Prostate gland (tissue), 2 donors: Measurements from ENCODE around the gene CSF3. TPM values are rescaled to one million over a fixed set of nuclear protein-coding genes. Genes with fewer than 3 reads are reported as not detected.

ENCODE experiments used
- DNase-seq: peaks from one replicate; pipeline ENCODE4 v3.0.0-alpha.2; 2019; ENCODE audit warnings: low spot score
- H3K27ac ChIP-seq, 2 donors: fragments of 200-600 bp; sonication (generic); 2 replicates each; pipeline ENCODE4 v1.5.1; 2017 to 2019
- H3K27me3 ChIP-seq: fragments of 200-600 bp; sonication (generic); replicated peaks from 2 replicates; pipeline ENCODE4 v1.5.1; 2019; ENCODE audit not compliant: insufficient read depth
- H3K36me3 ChIP-seq, 2 donors: fragments of 200-600 bp; sonication (generic); 1 replicate in 1 of 2; 2 replicates in 1 of 2; pipeline versions ENCODE4 v1.5.1 to v1.8.1; 2017 to 2019
- H3K4me1 ChIP-seq: fragments of 200-600 bp; sonication (generic); replicated peaks from 2 replicates; pipeline ENCODE4 v1.5.1; 2019
- H3K4me3 ChIP-seq, 2 donors: fragments of 200-600 bp; sonication (generic); 2 replicates each; pipeline ENCODE4 v1.5.1; 2017 to 2019
- H3K9me3 ChIP-seq: fragments of 200-600 bp; sonication (generic); 2 replicates; pipeline ENCODE4 v1.5.1; 2017
- POLR2A ChIP-seq: fragments of 450-650 bp; IDR thresholded peaks from one replicate; pipeline ENCODE4 v1.6.1; 2016; ENCODE audit warnings: antibody characterized with exemption, mild to moderate bottlenecking
- POLR2AphosphoS5 ChIP-seq: sonication (generic); formaldehyde crosslinking; IDR thresholded peaks from one replicate; pipeline ENCODE4 v1.6.1; 2017; ENCODE audit warnings: antibody characterized with exemption
- WGBS: methylation state at CpG from one replicate; pipeline ENCODE4 v1.1.5; 2018; 5-methylcytosine and 5-hydroxymethylcytosine counted together
- intact Hi-C: fragments of 100-400 bp; cut with DNase I; formaldehyde crosslinking; loops from one replicate; pipeline ENCODE4 v1.14.2; 2022
- total RNA-seq, 2 donors: library from RNA; depleted of rRNA; stranded (reverse); fragments of >200 nt; gene quantifications; one replicate each; pipeline ENCODE4 v1.1.0, GENCODE V29; 2016
- TF ChIP-seq, protein P1 (sequence below), 4 experiments: fragments of 200-600 bp in 2 of 4; fragments of 450-650 bp in 2 of 4; sonication (generic) in 2 of 4; IDR thresholded peaks; 1 replicate in 3 of 4; 2 replicates in 1 of 4; pipeline ENCODE4 v1.5.1; 2016 to 2019; ENCODE audit warnings: antibody characterized with exemption in 4 of 4, mild to moderate bottlenecking in 2 of 4, moderate library complexity in 2 of 4

CSF3 gene
- total RNA-seq, 2 donors from 2014 or later, result 0.41 to 2.2 TPM

DNA sequence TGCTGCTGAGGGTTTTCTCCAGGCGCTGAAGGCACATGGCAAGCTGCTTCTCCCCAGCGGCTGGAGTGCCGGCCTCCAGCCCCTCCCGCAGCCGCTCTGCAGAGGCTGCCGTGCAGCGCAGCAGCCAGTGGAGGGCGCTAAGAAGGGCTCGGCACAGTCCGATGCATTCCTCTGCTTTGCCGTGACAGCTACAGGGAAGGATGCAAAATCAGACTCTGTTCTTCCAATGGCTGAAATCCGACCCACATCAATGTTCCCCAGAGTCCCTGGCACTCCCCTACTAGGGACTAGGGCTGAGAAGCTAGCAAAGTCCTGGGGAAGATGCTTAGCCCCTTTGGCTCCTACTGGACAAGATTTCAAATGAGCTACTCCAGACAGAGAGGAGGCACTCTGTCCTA is 19.9 kb downstream of the CSF3 start:
- Histone ChIP-seq H3K27ac (no peak overlapping the region), H3K4me1 (no peaks in the 10 kb centered on the region), H3K36me3 (peaks cover 0 to 18% of the 10 kb centered on the region in 2 donors), H3K9me3 (no peaks in the 10 kb centered on the region), H3K4me3 (no peak overlapping the region), H3K27me3 (no peaks in the 10 kb centered on the region)
- no peak for TF ChIP-seq POLR2AphosphoS5
- TF ChIP-seq, protein P1, sequence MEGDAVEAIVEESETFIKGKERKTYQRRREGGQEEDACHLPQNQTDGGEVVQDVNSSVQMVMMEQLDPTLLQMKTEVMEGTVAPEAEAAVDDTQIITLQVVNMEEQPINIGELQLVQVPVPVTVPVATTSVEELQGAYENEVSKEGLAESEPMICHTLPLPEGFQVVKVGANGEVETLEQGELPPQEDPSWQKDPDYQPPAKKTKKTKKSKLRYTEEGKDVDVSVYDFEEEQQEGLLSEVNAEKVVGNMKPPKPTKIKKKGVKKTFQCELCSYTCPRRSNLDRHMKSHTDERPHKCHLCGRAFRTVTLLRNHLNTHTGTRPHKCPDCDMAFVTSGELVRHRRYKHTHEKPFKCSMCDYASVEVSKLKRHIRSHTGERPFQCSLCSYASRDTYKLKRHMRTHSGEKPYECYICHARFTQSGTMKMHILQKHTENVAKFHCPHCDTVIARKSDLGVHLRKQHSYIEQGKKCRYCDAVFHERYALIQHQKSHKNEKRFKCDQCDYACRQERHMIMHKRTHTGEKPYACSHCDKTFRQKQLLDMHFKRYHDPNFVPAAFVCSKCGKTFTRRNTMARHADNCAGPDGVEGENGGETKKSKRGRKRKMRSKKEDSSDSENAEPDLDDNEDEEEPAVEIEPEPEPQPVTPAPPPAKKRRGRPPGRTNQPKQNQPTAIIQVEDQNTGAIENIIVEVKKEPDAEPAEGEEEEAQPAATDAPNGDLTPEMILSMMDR (IDR thresholded peaks at IDR 0.05), result peak in 2 of 4 experiments; percentile 15 to 26
- no peak for DNase-seq
- intact Hi-C loops, result no loop called here
- 24% methylated on average over 12 of the region's 12 CpGs for WGBS

DNA sequence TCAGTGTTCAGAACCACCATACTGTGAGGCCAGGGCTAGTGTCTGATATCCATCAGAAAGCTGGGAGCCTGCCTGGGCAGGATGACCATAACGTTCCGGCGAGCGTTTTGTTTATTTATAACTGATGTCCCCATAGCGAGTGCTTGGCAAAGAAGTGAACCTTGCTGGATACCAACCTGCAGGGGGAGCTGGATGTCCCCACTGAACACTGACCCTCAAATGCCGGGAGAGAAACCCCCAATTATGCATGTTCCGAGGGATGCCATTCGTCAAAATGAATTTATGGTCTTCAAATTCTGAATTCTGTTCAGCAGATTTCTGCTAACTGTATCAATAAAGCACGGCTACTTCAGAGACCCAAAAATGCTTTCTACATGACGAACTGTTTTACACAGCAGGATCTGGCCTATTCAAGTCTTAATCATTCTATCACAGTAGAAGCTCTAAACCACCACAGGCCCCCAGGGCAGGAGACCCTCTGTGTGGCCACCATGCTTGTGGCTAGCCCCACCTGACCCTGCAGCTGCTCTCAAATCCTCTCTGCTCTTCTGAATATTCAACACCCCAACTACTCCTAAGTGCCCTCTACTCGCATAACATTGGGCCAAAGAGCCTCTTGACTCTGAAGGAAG is 23.8 kb downstream of the CSF3 start:
- no peaks in the 10 kb centered on the region for H3K4me1 ChIP-seq
- H3K4me3 ChIP-seq, result no peak overlapping the region
- no peak for TF ChIP-seq POLR2A
- TF ChIP-seq, protein P1 (IDR thresholded peaks at IDR 0.05), result peak in 3 of 4 experiments; percentile 61 to 74 (median 72)
- TF ChIP-seq POLR2AphosphoS5, result peak; percentile 89
- intact Hi-C loops, result no loop called here
- no peaks in the 10 kb centered on the region for H3K9me3 ChIP-seq
- H3K27me3 ChIP-seq, result no peaks in the 10 kb centered on the region
- peak; percentile 81 for DNase-seq
- 21% methylated on average over 11 of the region's 11 CpGs for WGBS
- H3K27ac ChIP-seq, result peak overlapping the region; percentile 58 to 59
- H3K36me3 ChIP-seq, result no peaks in the 10 kb centered on the region

DNA sequence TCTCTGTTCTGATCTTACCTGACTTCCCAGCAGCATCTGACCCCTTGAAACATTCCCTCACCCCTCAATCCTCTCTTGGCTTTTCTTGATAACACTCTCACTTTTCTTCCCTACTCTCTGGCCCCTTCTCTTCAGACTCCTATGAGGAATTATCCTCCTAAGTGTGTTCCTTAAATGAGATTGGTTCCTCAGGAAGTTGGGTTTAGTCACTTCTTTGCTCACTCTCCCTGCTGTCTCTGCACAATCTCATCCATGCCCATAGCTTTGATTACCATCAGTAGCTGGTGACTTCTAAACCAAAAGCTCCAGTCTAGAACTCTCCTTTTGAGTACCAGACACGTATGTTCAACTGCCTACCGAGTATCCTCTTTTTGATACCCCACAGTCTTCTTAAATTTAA is 26.0 kb downstream of the CSF3 start:
- intact Hi-C loops, result no loop called here
- no peak for DNase-seq
- Histone ChIP-seq H3K27me3 (no peaks in the 10 kb centered on the region), H3K9me3 (no peaks in the 10 kb centered on the region), H3K4me3 (no peak overlapping the region), H3K4me1 (no peaks in the 10 kb centered on the region), H3K27ac (no peak overlapping the region), H3K36me3 (no peaks in the 10 kb centered on the region)
- whole genome bisulfite sequencing, result 90% methylated on average over 2 of the region's 2 CpGs
- TF ChIP-seq POLR2A (no peak), POLR2AphosphoS5 (no peak)
- TF ChIP-seq, protein P1 (IDR thresholded peaks at IDR 0.05), result no peak

DNA sequence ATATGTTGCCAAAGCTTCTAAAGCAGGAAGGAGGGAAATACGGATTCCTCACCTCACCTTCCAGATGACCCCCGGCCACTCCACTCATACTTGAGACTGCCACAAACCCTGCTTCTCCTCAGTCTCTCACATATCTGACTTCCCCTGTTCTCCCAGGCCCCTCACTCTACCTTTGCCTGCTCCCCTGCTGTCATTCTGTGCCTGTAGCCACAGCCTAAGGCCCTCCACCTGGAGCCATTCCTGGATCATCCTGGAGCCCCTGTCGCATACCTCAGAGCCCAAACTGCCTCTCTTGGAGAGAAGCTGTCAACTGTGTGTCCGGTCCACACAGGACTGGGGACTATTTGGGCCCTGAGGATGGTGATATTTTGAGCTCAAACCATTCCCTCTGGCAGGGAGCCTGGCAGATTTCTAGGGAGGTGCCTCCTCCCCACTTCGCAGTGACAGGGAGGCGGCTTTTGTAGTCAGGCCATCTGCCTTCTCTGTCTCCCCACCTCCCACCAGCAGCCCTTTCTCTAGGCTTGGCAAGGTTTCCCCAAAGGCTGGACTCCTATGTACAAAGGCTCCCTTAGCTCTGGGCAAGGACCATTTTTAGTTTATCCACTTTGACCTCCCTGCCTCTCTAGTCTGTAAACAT is 41.3 kb downstream of the CSF3 start:
- no peak for DNase-seq
- Histone ChIP-seq H3K36me3 (no peaks in the 10 kb centered on the region), H3K27me3 (no peaks in the 10 kb centered on the region), H3K4me1 (no peaks in the 10 kb centered on the region), H3K27ac (no peak overlapping the region), H3K9me3 (no peaks in the 10 kb centered on the region), H3K4me3 (no peak overlapping the region)
- TF ChIP-seq, protein P1 (IDR thresholded peaks at IDR 0.05), result no peak
- TF ChIP-seq POLR2AphosphoS5, result no peak
- TF ChIP-seq POLR2A, result no peak
- 72% methylated on average over 6 of the region's 6 CpGs for WGBS
- intact Hi-C loops, result no loop called here

DNA sequence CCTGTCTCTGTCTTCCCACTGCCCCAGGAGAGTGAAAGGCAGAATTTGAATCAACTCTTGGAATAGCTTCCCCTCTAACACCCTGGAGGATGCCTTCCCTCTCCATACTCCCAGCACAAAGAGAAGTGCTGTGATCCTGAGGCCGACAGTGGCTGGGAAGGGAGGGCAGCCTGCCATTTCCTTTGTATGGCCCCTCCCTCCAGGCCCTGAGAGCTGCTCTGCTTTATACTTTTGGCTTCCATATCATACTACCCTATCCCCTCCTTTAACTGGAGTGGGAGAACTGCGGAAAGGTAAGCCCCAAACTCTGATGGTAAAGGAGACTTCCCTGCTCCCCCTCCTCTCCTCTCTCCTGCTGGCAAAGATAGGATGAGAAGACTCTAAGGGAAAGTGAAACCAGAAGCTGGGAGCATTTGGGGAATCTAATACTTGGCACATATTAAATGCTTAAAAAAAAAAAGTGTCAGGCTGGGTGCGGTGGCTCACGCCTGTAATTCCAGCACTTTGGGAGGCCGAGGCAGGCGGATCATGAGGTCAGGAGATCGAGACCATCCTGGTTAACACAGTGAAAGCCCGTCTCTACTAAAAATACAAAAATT is 43.0 kb downstream of the CSF3 start:
- H3K9me3 ChIP-seq, result no peaks in the 10 kb centered on the region
- TF ChIP-seq, protein P1 (IDR thresholded peaks at IDR 0.05), result no peak
- TF ChIP-seq POLR2AphosphoS5 (peak; percentile 26), POLR2A (no peak)
- no peaks in the 10 kb centered on the region for H3K27me3 ChIP-seq
- no peaks in the 10 kb centered on the region for H3K4me1 ChIP-seq
- WGBS, result 50% methylated on average over 8 of the region's 8 CpGs
- intact Hi-C loops, result no loop called here
- peak overlapping the region; percentile 43 to 74 for H3K27ac ChIP-seq
- H3K36me3 ChIP-seq, result no peaks in the 10 kb centered on the region
- DNase-seq, result no peak
- H3K4me3 ChIP-seq, result no peak overlapping the region
